Bronchial epithelial cell (primary cell): ENCODE results near the gene SIRT1. TPM values are rescaled to one million over a fixed set of nuclear protein-coding genes. Genes with fewer than 3 reads are reported as not detected.

ENCODE experiments used
- DNase-seq: peaks from one replicate; pipeline ENCODE4 v3.0.0-alpha.2; 2010; ENCODE audit warnings: low read depth
- FAIRE-seq: peaks from 2 replicates; lab custom pipeline; 2011; peaks lifted over from hg19 to GRCh38; lab: Jason Lieb, UNC
- H3K27me3 ChIP-seq: 2 replicates; pipeline ENCODE4 v1.5.1; 2011; ENCODE audit warnings: low read length; ENCODE audit not compliant: control insufficient read depth, insufficient read depth
- H3K36me3 ChIP-seq: 2 replicates; pipeline ENCODE4 v1.5.1; 2011; ENCODE audit warnings: low read length; ENCODE audit not compliant: control insufficient read depth, insufficient read depth
- H3K4me3 ChIP-seq: 2 replicates; pipeline ENCODE4 v1.5.1; 2011; ENCODE audit warnings: mild to moderate bottlenecking, low read depth, low read length, control low read depth
- CTCF ChIP-seq: IDR thresholded peaks from 2 replicates; pipeline ENCODE4 v1.5.1; 2011; ENCODE audit warnings: mild to moderate bottlenecking, moderate library complexity, low read length, control low read depth, inconsistent platforms; ENCODE audit not compliant: insufficient read depth, severe bottlenecking
- total RNA-seq: library from RNA; depleted of rRNA; stranded (reverse); fragments of >200 nt; gene quantifications from 2 replicates; pipeline ENCODE4 v1.2.1, GENCODE V29; 2014

Gene SIRT1
- total RNA-seq, 1 donor from 2014 or later = 10.8 TPM

- FAIRE-seq (no peak), DNase-seq (no peak)
- H3K27me3 ChIP-seq = no peaks in the 10 kb centered on the region
- no peak for TF ChIP-seq CTCF
- H3K36me3 ChIP-seq = peaks cover 8% of the 10 kb centered on the region
- H3K4me3 ChIP-seq = no peak overlapping the region
Measured at GRCh38 chr10:67893637-67894036, 9.2 kb downstream of the SIRT1 start.

GRCh38 chr10:67903581-67903980 is 19.1 kb downstream of the SIRT1 start:
- no peak overlapping the region for H3K4me3 ChIP-seq
- TF ChIP-seq CTCF = no peak
- FAIRE-seq = no peak
- no peak for DNase-seq
- peaks cover 2% of the 10 kb centered on the region for H3K36me3 ChIP-seq
- no peaks in the 10 kb centered on the region for H3K27me3 ChIP-seq

GRCh38 chr10:67912331-67912946 is 28.0 kb downstream of the SIRT1 start:
- no peak for TF ChIP-seq CTCF
- no peak for FAIRE-seq

GRCh38 chr10:67914777-67915340 is 30.4 kb downstream of the SIRT1 start:
- FAIRE-seq = no peak
- Histone ChIP-seq H3K36me3 (peaks cover 3% of the 10 kb centered on the region), H3K27me3 (no peaks in the 10 kb centered on the region), H3K4me3 (no peak overlapping the region)
- no peak for TF ChIP-seq CTCF
- DNase-seq = no peak

More at GRCh38 chr10:67912331-67912946, 28.0 kb downstream of the SIRT1 start:
- Histone ChIP-seq H3K27me3 (no peaks in the 10 kb centered on the region), H3K36me3 (peaks cover 5% of the 10 kb centered on the region), H3K4me3 (no peak overlapping the region)
- no peak for DNase-seq

GRCh38 chr10:67917169-67917568 is 32.7 kb downstream of the SIRT1 start:
- Histone ChIP-seq H3K27me3 (no peaks in the 10 kb centered on the region), H3K36me3 (peaks cover 2% of the 10 kb centered on the region), H3K4me3 (no peak overlapping the region)
- DNase-seq (no peak), FAIRE-seq (no peak)
- no peak for TF ChIP-seq CTCF
